GM21723 (cell line): Measurements from ENCODE around the gene CDHR1.

Source experiments
- ATAC-seq: cut with Tn5 transposase; IDR thresholded peaks from one replicate; pipeline ENCODE4 v1.9.1; 2021; ENCODE audit warnings: mild to moderate bottlenecking, moderate library complexity; ENCODE audit not compliant: unreplicated experiment

CDHR1 gene

DNA sequence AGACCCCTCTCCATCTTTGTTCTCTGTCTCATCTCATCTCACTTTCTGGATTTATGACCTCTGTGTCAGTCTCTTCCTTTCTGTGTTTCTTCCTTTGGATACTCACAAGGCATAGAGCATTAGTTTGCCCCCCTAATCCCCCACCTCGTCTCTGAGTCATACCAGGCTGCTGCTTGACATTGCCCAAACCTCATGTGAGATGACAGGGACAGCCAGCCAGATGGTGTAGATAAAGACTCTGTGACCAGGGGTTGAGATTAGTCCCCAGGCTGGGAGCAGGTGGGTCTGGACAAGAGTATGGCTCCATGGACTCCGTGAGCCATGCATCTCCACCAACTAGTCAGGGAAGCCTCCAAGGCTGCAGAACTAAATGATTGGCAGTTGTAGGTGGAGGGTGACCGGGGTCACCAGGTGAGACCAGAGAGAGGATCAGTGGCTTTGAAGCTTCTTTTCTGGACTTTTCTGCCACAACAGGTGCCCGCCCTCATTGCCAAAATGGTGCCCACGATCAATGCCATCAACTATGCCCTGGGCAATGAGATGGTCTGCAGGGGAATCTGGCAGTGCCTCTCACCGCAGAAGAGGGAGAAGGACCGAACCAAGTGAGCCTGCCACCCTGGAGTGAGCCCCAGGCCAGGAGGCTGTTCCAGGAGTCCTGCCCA, 63.8 kb downstream of the CDHR1 start:
- ATAC-seq: no peak

DNA sequence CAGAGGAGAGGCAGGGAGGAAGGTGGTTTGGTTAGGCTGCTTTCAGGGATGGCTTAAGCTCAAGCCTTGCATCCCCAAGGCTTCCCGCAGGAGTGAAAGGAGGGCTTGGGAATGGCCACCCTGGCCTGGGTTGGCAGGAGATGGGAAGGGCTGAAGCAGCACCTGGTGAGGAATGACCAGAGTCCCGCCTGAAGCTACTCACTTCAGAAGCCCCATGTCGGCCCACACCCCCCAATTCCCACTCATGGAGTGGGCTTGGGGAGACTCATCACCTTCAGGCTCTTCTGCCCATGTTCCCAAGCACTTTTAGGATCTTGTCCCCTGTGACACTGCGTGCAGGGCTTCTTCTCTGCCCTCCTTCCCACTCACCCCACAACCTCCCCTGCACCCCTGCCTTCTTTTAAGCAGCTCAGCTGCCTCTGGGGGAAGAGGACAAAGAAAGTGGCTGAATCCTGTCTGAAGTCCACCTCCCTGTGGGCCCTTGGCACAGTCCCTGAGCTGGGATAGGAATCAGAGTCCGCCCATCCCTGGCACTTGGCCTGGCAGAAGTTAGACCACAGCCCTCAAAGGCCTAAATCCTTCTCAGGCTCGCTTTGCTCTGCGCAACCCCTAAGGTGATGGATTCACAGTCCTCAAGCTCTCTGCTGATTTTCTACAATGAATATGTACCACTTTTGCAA, 67.0 kb downstream of the CDHR1 start:
- no peak for ATAC-seq

DNA sequence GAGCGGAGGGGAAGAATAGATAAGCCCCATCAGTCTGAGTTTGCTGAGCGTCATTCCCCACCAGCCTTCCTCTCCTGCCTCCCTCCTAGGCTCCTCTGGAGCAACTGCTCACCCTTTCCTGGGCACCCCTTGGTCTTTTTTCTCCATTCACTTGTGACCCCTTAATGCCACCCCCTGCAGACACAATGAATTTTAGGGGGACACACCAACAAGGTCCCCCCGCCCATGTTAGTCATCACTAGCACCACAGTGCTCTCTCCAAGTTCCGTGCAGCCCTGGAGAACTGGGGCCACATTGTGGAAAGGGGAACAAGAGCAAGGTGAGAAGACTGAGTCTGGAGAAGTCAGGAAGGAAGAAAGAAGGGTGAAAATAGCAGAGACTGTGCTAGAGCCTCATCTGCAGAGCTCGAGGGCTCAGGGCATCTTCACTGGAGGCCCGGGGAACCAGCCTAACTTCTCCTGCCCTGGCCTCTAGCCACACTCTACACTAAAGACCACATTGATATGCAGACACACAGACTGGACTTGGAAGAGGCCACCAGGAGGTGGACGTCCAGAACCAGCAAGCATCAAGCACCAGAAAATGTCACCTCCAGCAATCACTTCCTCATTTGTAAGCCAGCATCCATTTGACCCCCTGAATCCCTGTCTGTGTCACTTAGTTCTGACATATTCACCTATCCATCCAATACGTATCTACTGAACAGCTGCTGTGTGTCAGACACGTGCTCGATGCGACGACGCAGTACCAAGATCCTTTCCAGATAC, 68.0 kb downstream of the CDHR1 start:
- ATAC-seq: no peak

DNA sequence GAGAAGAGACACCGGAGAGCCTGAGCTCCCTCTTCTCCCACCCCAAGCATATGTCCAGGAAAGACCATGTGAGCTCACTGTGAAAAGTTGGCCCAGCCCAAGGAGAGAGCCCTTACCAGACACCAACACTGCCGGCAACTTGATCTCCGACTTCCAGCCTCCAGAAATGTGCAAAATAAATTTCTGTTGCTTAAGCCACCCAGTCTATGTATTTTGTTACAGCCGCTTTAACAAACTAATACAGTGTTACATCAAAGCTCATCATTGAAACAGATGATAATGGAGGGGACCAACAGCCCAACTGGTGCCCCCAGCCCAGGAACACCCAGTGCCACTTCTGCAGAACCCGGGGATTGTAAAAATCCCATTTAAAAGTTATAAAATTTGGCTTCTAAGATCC, 69.4 kb downstream of the CDHR1 start:
- no peak for ATAC-seq

- ATAC-seq: peak; percentile 97
Observed at GRCh38 chr10:84264611-84265141, 70.3 kb downstream of the CDHR1 start.

- ATAC-seq: no peak
Observed at GRCh38 chr10:84265418-84265817, 71.1 kb downstream of the CDHR1 start.

- no peak for ATAC-seq
Observed at GRCh38 chr10:84267503-84268126, 73.3 kb downstream of the CDHR1 start.

DNA sequence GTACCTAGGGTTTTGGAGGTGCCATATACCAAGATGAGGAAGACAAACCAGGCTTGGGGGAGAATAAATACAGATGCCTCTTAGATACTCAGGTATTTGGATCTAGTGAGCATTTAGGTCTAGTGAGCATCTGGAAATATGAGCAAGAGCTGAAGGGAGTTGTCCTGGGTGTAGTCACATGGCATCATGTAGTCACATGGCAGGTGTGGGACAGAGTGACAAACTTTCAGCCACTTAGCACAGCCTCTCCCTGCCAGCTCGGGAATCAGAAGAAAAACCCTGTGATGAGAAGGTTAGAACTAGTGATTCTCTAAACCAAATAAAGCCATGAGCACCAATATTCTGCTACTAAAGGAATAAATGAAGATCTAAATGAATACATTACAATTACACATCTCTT, 74.8 kb downstream of the CDHR1 start:
- no peak for ATAC-seq
